Measurements from ENCODE around the gene RGS18. TPM values are rescaled to one million over a fixed set of nuclear protein-coding genes. Genes with fewer than 3 reads are reported as not detected.

The RGS18 gene
- not detected in 2 replicates for total RNA-seq (2021; fragmentation: NEBNext Ultra II Directional; extraction: Animal tissue kit (Norgen Biotek cat#: 25700))
- polyA plus RNA-seq (2011; rRNA removed): not detected in 2 replicates
- polyA plus RNA-seq (2011; cell fraction: cytosol; rRNA removed): not detected
- not detected for polyA plus RNA-seq (2011; cell fraction: nucleus; rRNA removed)
- not detected in 4 replicates for polyA plus RNA-seq (2012, experiment 1 of 2)
- not detected for polyA plus RNA-seq (2012, experiment 2 of 2)
- polyA plus RNA-seq (2013, experiment 1 of 2): not detected
- not detected for polyA plus RNA-seq (2013, experiment 2 of 2)
- polyA minus RNA-seq (2011; rRNA and poly(A)+ RNA removed): not detected in 2 replicates
- not detected for polyA minus RNA-seq (2011; cell fraction: cytosol; rRNA and poly(A)+ RNA removed)
- polyA minus RNA-seq (2011; cell fraction: nucleus; rRNA and poly(A)+ RNA removed): not detected
- long read RNA-seq, experiment 1: 0 reads
- long read RNA-seq, experiment 2: 0 reads

GRCh38 chr1:192158181-192158580, at the start of gene RGS18:
Gene RGS18 (plus strand): TSS chr1:192158462. CDS start chr1:192158638, 176 bp downstream.
- Histone ChIP-seq H3K27me3 (replicated peaks in 1 of 4; ENCODE audit: control insufficient read depth in 3 of 4, extremely low read depth in 1 of 4, insufficient read depth in 3 of 4, low read length in 3 of 4) (no peaks in the 10 kb centered on the region), H2AFZ (ENCODE audit: low read length) (no peak within 1 kb of the TSS), H3K79me2 (ENCODE audit: control insufficient read depth in 1 of 2, insufficient read depth in 2 of 2, low read length in 2 of 2) (no peaks in the 10 kb centered on the region), H3K9ac (replicated peaks in 1 of 4; ENCODE audit: extremely low read depth in 1 of 4, low read depth in 3 of 4, low read length in 3 of 4) (no peak within 1 kb of the TSS), H2AK5ac (ENCODE audit: low read depth, low read length) (no peak within 1 kb of the TSS), H3K56ac (replicated peaks; ENCODE audit: insufficient read length, low read depth, low read length) (no peak within 1 kb of the TSS), H2BK15ac (ENCODE audit: low read length) (no peak within 1 kb of the TSS), H3K4ac (replicated peaks; ENCODE audit: insufficient read length, low read depth, low read length) (no peak within 1 kb of the TSS), H3K27ac (ENCODE audit: low read depth, low read length) (no peak within 1 kb of the TSS), H3K36me3 (ENCODE audit: control insufficient read depth in 2 of 4, insufficient read depth in 4 of 4, low read length in 3 of 4) (no peaks in the 10 kb centered on the region), H4K91ac (replicated peaks; ENCODE audit: insufficient read length, low read length) (no peak within 1 kb of the TSS), H3K18ac (ENCODE audit: extremely low read depth, low read length) (no peak within 1 kb of the TSS), H2BK12ac (ENCODE audit: low read depth, low read length) (no peak within 1 kb of the TSS), H2BK5ac (ENCODE audit: low read depth, low read length) (no peak within 1 kb of the TSS), H3K4me1 (replicated peaks in 1 of 4; ENCODE audit: control insufficient read depth in 3 of 4, insufficient read depth in 4 of 4, low read length in 3 of 4) (no peaks in the 10 kb centered on the region), H2BK20ac (ENCODE audit: low read length) (no peak within 1 kb of the TSS), H3K23me2 (ENCODE audit: low read depth, low read length) (no peaks in the 10 kb centered on the region), H3K23ac (ENCODE audit: insufficient read length) (no peak within 1 kb of the TSS), H4K8ac (ENCODE audit: extremely low read depth, insufficient read depth, low read length) (no peak within 1 kb of the TSS), H3K4me3 (ENCODE audit: extremely low read depth in 1 of 4, insufficient read depth in 2 of 4, low read depth in 3 of 4, low read length in 4 of 4) (no peak within 1 kb of the TSS), H3K14ac (ENCODE audit: insufficient read length) (no peak within 1 kb of the TSS), H3K79me1 (ENCODE audit: low read depth, low read length) (no peaks in the 10 kb centered on the region), H2BK120ac (replicated peaks; ENCODE audit: low read depth, low read length) (no peak within 1 kb of the TSS), H4K20me1 (replicated peaks in 1 of 2; ENCODE audit: control insufficient read depth in 1 of 2, insufficient read depth in 2 of 2, low read length in 2 of 2) (no peaks in the 10 kb centered on the region), H4K5ac (ENCODE audit: insufficient read length, low read depth, low read length) (no peak within 1 kb of the TSS), H3K4me2 (ENCODE audit: insufficient read depth in 1 of 2, low read depth in 2 of 2, low read length in 2 of 2) (no peak within 1 kb of the TSS), H3K9me3 (ENCODE audit: insufficient read depth in 2 of 2, low read depth in 1 of 2, low read length in 1 of 2) (no peaks in the 10 kb centered on the region; a peak in 1 of 4 replicates)
- WGBS, 2 experiments (ENCODE audit: extremely low coverage in 1 of 2, insufficient coverage in 1 of 2, insufficient read length in 1 of 2, insufficient replicate concordance in 2 of 2, low coverage in 1 of 2, low lambda C conversion rate in 2 of 2, missing lambda C conversion rate in 1 of 2): 95% methylated on average over 3 of the region's 3 CpGs; no CpG with 5 or more reads in 1 of the 2 experiments
- TF ChIP-seq TAF7 (optimal IDR thresholded peaks at IDR 0.05; ENCODE audit: borderline replicate concordance, low read depth, low read length) (no peak), SP1 (IDR thresholded peaks at IDR 0.05; ENCODE audit: low read depth, low read length) (no peak), POU5F1 (IDR thresholded peaks at IDR 0.05; ENCODE audit: low read depth, low read length) (no peak), SIRT6 (IDR thresholded peaks at IDR 0.05; ENCODE audit: low read length) (no peak), KDM1A (IDR thresholded peaks at IDR 0.05; ENCODE audit: borderline replicate concordance, low read length) (no peak), SP4 (IDR thresholded peaks at IDR 0.05; ENCODE audit: low read length) (no peak), CEBPB (IDR thresholded peaks at IDR 0.05; ENCODE audit: low read depth, low read length) (0 out of 2 replicates have a peak, but pooled peaks have one; percentile 39), SUZ12 (IDR thresholded peaks at IDR 0.05; ENCODE audit: low read length) (no peak), ATF2 (IDR thresholded peaks at IDR 0.05; ENCODE audit: low read length) (no peak)
- DNase-seq (ENCODE audit: low read depth in 1 of 2, low spot score in 2 of 2): no peak
- ChIA-PET POLR2A (ENCODE audit: partially characterized antibody) (no interaction called here), CTCF (ENCODE audit: partially characterized antibody) (no interaction called here)
- no peak for FAIRE-seq
